ENCODE data around the gene ZBTB7C.
"Not testable (repeated sequence)": the region's sequence is repeated elsewhere in the genome, so short reads cannot be mapped to it uniquely, and the experiment has no call there.

Gene ZBTB7C

DNA sequence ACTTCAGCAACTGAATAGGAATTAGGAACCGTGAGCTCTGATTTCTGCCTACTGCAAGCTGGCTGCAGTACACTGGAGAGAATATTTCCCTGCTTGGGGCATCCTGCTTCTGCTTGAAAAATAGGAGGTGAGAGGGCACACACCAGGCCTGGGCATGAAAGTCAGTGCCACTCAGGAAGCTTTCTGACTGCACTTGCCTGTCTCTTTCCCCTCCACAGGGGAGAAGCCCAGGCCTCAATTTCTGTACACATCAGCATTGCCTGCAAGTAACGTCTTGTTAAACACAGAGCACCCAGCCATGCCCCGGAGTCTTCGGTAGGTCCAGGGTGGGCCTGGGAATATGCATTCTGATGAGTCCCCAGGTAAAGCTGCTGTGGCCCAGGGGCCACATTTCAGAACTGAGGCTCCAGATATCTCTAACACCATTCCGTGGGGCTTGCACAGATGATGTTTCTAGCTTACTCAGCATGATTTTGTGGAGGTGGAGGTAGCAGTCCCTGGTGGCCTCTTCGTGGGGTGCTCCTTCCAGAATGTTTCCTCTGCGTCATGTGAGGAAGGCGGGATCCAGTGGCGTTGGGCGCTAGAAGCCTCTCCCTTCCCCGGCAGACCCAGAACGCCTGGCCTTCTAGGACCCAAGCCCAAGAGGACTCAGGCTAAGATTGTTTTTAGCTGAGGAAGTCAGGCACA lies 114.1 kb downstream of the ZBTB7C start:
- DNase-seq: no peak

DNA sequence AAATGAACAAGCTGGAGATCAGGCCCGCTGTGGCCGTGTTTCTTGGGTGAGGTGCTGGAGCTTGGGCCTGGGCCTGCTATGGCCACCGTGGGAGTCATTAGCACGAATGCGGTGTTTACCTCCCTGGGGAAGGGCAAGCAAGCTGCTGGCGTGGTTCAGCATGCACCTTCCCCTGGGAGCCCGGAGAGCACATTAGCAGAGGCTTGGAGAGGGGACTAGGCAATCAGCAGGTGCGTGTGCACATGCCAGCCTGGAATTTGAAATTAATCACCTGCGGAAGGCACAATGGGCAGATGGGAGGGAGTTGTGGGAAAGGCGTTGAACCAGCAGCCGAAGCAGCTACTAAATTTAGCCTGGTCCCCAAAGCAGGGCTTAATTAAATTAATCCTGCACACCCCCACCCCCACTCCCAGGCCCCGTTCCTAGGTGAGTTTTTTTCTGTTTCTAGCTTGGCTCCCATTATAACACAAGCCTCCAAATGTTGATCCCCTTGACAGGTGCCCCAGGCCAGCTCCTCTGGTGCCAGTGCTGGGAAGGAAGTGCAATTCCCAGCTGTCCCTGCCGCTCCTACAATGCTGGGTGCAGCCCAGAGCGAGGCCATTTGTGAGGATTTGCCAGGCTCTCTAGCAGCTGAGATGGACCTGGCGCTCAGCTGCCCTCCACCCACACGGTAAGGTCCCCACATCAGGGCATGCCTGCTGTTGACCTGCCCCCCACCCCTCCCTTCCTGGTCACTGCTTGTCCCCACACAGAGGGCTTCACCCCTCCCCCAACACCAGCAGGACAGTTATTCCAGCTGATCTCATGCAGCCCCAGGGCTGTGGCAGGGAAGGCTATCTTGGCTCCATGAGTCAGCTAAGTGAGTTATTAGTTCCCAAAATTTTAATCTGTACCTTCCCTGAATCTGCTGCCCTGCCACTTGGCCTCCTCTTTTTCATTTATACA lies 115.0 kb downstream of the ZBTB7C start:
- no peak for DNase-seq

DNA sequence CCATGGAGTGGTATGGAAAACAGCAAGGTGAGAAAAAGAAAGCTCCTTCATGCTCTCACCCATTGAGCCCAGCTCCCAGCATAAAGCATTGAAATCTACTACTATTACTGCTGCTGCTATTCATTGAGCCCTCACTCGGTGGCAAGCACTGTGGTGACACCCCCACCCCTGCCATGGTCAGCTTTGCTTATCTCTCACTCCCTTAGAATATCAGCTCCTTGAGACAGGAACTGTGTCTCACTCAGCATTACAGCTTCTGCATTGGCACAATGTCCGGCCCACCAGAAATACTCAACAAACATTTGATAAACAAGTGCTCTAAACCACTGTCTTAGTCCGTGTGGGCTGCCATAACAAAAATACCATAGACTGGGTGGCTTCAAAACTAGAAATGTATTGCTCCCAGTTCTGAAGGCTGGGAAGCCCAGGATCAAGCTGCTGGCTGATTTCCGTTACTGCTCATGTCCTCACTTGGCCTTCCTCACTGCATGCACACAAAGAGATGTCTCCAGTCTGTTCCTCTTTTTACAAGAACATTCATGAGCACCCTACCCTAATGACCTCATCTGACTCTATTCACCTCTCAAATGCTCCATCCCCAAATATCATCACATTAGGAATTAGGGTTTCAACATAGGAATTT lies 116.3 kb downstream of the ZBTB7C start:
- no peak for DNase-seq

- DNase-seq: no peak
Measured at GRCh38 chr18:48292229-48292628, 117.0 kb downstream of the ZBTB7C start.

- no peak for DNase-seq
Measured at GRCh38 chr18:48290162-48290926, 118.8 kb downstream of the ZBTB7C start.

- DNase-seq: no peak
Measured at GRCh38 chr18:48284743-48285142, 124.4 kb downstream of the ZBTB7C start.

- DNase-seq: not testable (repeated sequence)
Measured at GRCh38 chr18:48284011-48284410, 125.2 kb downstream of the ZBTB7C start.

DNA sequence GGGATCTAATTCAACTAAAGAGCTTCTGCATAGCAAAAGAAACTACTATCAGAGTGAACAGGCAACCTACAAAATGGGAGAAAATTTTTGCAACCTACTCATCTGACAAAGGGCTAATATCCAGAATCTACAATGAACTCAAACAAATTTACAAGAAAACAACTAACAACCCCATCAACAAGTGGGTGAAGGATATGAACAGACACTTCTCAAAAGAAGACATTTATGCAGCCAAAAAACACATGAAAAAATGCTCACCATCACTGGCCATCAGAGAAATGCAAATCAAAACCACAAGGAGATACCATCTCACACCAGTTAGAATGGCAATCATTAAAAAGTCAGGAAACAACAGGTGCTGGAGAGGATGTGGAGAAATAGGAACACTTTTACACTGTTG lies 127.7 kb downstream of the ZBTB7C start:
- DNase-seq: not testable (repeated sequence)

DNA sequence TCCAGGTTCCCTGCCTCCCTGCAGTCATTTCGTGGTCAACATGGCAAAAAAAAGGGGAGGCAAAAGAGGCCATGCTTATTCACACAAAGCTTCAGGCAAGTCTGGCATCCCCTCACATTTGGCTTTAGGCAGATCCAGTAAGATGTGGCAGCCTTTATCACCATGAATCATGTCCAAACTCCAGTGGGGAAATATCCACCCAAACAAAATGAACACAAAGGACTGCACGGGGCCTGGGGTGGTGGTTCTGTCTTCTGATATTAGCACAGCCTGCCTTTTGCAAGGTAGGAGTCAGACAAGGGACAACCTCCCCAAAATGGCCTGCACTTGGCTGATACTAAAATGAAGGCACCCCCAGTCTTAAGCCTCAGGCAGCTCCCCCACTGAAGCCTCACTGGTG lies 129.9 kb downstream of the ZBTB7C start:
- no peak for DNase-seq

GRCh38 chr18:48278081-48278480 lies 131.1 kb downstream of the ZBTB7C start:
- no peak for DNase-seq

GRCh38 chr18:48274301-48274700 lies 134.9 kb downstream of the ZBTB7C start:
- no peak for DNase-seq

DNA sequence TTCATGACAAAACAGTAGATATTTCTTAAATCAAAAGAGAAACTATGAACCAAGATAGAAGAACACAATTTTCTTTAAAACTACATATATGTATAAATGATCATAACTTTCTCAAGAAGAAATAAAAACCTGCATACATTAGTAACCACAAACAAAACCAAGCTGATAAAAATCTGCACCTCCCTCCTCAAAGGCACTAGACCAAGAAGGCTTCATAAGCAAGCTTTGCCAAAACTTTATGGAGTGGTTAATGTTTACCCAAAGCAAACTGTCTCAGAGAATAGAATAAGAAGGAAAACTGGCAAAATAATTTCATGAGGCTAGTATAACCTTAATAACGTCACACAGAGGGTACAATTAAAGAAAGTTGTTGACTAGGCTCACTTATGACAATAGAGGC lies 138.3 kb downstream of the ZBTB7C start:
- no peak for DNase-seq

DNA sequence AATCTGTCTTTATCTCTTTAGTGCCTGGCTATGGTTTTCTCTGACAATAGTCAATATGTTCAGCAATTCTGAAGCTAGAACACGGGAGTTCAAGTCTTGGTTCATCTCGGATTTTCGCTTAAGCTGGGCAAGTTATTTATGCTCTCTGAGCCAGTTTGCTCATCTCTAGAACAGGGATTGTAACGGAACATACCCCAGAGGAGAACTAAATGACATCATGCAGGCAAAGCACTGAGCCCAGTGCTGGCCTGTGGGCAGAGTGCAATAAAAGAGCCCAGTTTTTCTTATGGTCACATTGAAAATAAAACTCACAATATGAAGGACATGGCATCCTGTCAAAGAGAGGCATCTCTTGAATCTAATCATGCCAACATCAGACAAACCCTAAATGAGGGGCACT lies 143.9 kb downstream of the ZBTB7C start:
- no peak for DNase-seq

GRCh38 chr18:48263914-48264902 lies 145.0 kb downstream of the ZBTB7C start:
- DNase-seq: peak; percentile 19

GRCh38 chr18:48263192-48263853 lies 145.9 kb downstream of the ZBTB7C start:
- no peak for DNase-seq

DNA sequence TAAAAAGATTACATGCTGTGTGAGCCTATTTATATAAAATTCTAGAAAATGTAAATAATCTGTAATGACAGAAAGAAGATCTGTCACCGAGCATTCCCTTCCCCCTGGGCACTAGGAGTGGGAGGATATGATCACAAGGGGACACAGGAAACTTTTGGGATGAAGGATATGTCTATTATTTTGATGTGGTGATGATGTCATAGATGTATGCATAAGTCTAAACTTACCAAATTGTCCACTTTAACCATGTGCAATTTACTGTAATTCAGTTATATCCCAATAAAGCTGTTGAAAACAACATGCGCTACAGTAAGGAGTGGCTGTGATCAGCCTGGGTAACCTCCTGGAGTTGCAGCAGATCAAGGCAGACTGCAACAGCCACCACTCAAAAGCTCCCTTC lies 148.9 kb downstream of the ZBTB7C start:
- DNase-seq: no peak

DNA sequence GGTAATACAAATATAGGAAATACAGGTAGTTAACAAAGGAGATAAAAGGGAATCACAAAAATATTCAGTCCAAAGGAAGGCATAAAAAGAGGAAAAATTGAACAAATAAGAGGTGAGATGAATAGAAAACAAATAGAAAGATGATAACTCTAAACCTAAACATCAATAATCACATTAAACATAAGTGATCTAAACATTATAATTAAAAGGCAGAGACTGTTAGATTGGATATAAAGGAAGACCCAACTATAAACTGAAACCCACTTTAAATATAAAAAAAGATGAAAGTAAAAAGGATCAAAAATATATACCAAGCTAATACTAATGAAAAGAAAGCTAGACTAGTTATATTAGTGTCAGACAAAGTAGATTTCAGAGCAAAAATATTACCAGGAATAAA lies 152.3 kb downstream of the ZBTB7C start:
- no peak for DNase-seq

DNA sequence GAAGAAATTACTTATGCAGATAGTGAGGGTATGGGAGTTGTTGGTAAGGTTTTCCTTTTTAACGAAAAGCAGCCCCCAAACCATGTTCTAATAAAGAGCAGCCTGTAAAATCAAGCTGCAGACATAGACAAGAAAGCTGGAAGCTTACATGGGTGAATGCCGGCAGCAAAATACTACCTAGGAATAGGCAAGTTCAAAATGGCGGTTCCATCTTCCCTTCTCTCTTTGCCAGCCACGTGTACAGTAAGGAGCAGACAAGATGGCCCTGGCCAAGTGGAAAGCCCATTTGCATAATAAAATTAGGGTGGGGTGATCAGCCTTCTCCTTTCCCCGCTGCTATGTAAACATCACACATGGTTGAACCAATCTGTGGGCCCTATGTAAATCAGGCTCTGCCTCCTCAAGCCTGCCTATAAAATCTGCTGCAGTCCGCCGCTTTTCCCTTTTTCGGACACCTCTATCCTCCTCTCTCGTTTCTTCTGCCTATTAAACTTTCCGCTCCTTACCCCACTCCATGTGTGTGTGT lies 155.0 kb downstream of the ZBTB7C start:
- no peak for DNase-seq

- no peak for DNase-seq
Measured at GRCh38 chr18:48252525-48252924, 156.7 kb downstream of the ZBTB7C start.

DNA sequence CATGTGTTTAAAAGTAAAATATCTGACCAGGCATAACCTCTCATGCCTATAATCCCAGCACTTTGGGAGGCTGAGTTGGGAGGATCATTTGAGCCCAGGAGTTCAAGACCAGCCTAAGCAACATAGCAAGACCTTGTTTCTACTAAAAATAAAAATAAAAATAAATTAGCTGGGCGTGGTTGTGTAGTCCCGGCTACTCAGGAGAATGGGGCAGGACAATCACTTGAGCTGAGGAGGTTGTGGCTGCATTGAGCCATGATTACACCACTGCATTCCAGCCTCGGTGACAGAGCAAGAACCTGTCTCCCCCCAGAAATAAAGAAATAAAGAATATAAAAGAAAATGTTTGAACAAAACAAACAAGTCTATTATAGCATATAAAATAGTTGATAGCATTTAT lies 158.3 kb downstream of the ZBTB7C start:
- DNase-seq: no peak

Measured in fibroblast of skin of abdomen (primary cell).